Type B pancreatic cell (in vitro differentiated cells): ENCODE data around the gene LDLRAD4. TPM values are rescaled to one million over a fixed set of nuclear protein-coding genes. Genes with fewer than 3 reads are reported as not detected.

Experiments used
- DNase-seq: peaks from one replicate; pipeline ENCODE4 v3.0.0; 2021; ENCODE audit warnings: mixed read lengths; ENCODE audit not compliant: unreplicated experiment; ENCODE audit errors: extremely low spot score
- H3K27ac Mint-ChIP-seq: 2 replicates; pipeline ENCODE4 v1.8.0; 2021; ENCODE audit warnings: mild to moderate bottlenecking, mixed read lengths
- H3K27me3 Mint-ChIP-seq: 2 replicates; pipeline ENCODE4 v1.8.0; 2021; ENCODE audit warnings: mixed read lengths
- H3K36me3 Mint-ChIP-seq: 2 replicates; pipeline ENCODE4 v1.8.0; 2021; ENCODE audit warnings: mixed read lengths
- H3K4me1 Mint-ChIP-seq: one replicate; pipeline ENCODE4 v1.8.0; 2021; ENCODE audit warnings: mixed read lengths; ENCODE audit not compliant: unreplicated experiment
- H3K4me3 Mint-ChIP-seq: 2 replicates; pipeline ENCODE4 v1.8.0; 2021; ENCODE audit warnings: mild to moderate bottlenecking, mixed read lengths
- H3K9me3 Mint-ChIP-seq: 2 replicates; pipeline ENCODE4 v1.8.0; 2021; ENCODE audit warnings: mixed read lengths
- CTCF ChIP-seq: fragments of 200-600 bp; sonication (generic); conservative IDR thresholded peaks from 2 replicates; pipeline ENCODE4 v1.5.0; 2021; ENCODE audit warnings: antibody characterized with exemption, mild to moderate bottlenecking
- total RNA-seq: library from RNA; stranded (reverse); gene quantifications from 2 replicates; pipeline ENCODE4 v1.2.1, GENCODE V29; 2021; ENCODE audit warnings: low replicate concordance

The LDLRAD4 gene
- total RNA-seq, 1 donor from 2014 or later = 2.4 TPM

GRCh38 chr18:13433125-13433524 lies 214.6 kb downstream of the LDLRAD4 start:
- Mint-ChIP-seq H3K4me1 (no peaks in the 10 kb centered on the region), H3K36me3 (no peaks in the 10 kb centered on the region), H3K27ac (no peak overlapping the region), H3K4me3 (no peak overlapping the region), H3K27me3 (peaks cover 13% of the 10 kb centered on the region), H3K9me3 (no peaks in the 10 kb centered on the region)
- TF ChIP-seq CTCF = no peak
- DNase-seq = no peak

- no peak for DNase-seq
- H3K9me3 Mint-ChIP-seq = no peaks in the 10 kb centered on the region
- H3K27me3 Mint-ChIP-seq = peaks cover 17% of the 10 kb centered on the region
- no peak overlapping the region for H3K4me3 Mint-ChIP-seq
- no peaks in the 10 kb centered on the region for H3K4me1 Mint-ChIP-seq
- no peak for TF ChIP-seq CTCF
- no peak overlapping the region for H3K27ac Mint-ChIP-seq
- no peaks in the 10 kb centered on the region for H3K36me3 Mint-ChIP-seq
Observed at GRCh38 chr18:13433685-13434084, 215.1 kb downstream of the LDLRAD4 start.

GRCh38 chr18:13434854-13435253 lies 216.3 kb downstream of the LDLRAD4 start:
- no peak overlapping the region for H3K27ac Mint-ChIP-seq
- no peak for TF ChIP-seq CTCF
- no peaks in the 10 kb centered on the region for H3K4me1 Mint-ChIP-seq
- H3K36me3 Mint-ChIP-seq = no peaks in the 10 kb centered on the region
- DNase-seq = no peak
- H3K9me3 Mint-ChIP-seq = no peaks in the 10 kb centered on the region
- no peak overlapping the region for H3K4me3 Mint-ChIP-seq
- H3K27me3 Mint-ChIP-seq = peaks cover 17% of the 10 kb centered on the region

- Mint-ChIP-seq H3K4me1 (no peaks in the 10 kb centered on the region), H3K27ac (no peak overlapping the region), H3K4me3 (no peak overlapping the region), H3K9me3 (no peaks in the 10 kb centered on the region), H3K27me3 (peaks cover 17% of the 10 kb centered on the region), H3K36me3 (no peaks in the 10 kb centered on the region)
- no peak for TF ChIP-seq CTCF
- DNase-seq = no peak
Observed at GRCh38 chr18:13435586-13436333, 217.2 kb downstream of the LDLRAD4 start.

GRCh38 chr18:13436576-13436975 lies 218.0 kb downstream of the LDLRAD4 start:
- H3K4me3 Mint-ChIP-seq = no peak overlapping the region
- no peak for DNase-seq
- TF ChIP-seq CTCF = no peak
- peaks cover 14% of the 10 kb centered on the region for H3K27me3 Mint-ChIP-seq
- H3K36me3 Mint-ChIP-seq = no peaks in the 10 kb centered on the region
- H3K27ac Mint-ChIP-seq = no peak overlapping the region
- no peaks in the 10 kb centered on the region for H3K9me3 Mint-ChIP-seq
- no peaks in the 10 kb centered on the region for H3K4me1 Mint-ChIP-seq
